Mesothelial cell of epicardium (in vitro differentiated cells): ENCODE data around the gene EWSR1. TPM values are rescaled to one million over a fixed set of nuclear protein-coding genes. Genes with fewer than 3 reads are reported as not detected.

Experiments used
- DNase-seq, 2 experiments: peaks; one replicate each; pipeline ENCODE4 v3.0.0; 2021; ENCODE audit warnings: low spot score in 2 of 2; ENCODE audit not compliant: unreplicated experiment in 2 of 2
- H3K27ac Mint-ChIP-seq: 2 replicates; pipeline ENCODE4 v1.8.0; 2021; ENCODE audit warnings: mixed read lengths
- H3K27me3 Mint-ChIP-seq: 2 replicates; pipeline ENCODE4 v1.8.0; 2021; ENCODE audit warnings: low read depth, mixed read lengths
- H3K36me3 Mint-ChIP-seq: 2 replicates; pipeline ENCODE4 v1.8.0; 2021; ENCODE audit warnings: mixed read lengths
- H3K4me1 Mint-ChIP-seq: 2 replicates; pipeline ENCODE4 v1.8.0; 2021; ENCODE audit warnings: mixed read lengths
- H3K4me3 Mint-ChIP-seq: 2 replicates; pipeline ENCODE4 v1.8.0; 2021; ENCODE audit warnings: mild to moderate bottlenecking, moderate library complexity, mixed read lengths
- H3K9me3 Mint-ChIP-seq: 2 replicates; pipeline ENCODE4 v1.8.0; 2021; ENCODE audit warnings: mixed read lengths
- CTCF ChIP-seq: fragments of 200-600 bp; sonication (generic); IDR thresholded peaks from one replicate; pipeline ENCODE4 v1.5.0; 2021; ENCODE audit warnings: antibody characterized with exemption; ENCODE audit not compliant: unreplicated experiment
- total RNA-seq: library from RNA; stranded (reverse); gene quantifications from 3 replicates; pipeline ENCODE4 v1.2.1, GENCODE V29; 2021

EWSR1 gene
- total RNA-seq, 1 donor from 2014 or later = 381 TPM

GRCh38 chr22:29314537-29315285 is 46.6 kb downstream of the EWSR1 start:
- Mint-ChIP-seq H3K27me3 (peaks cover 46% of the 10 kb centered on the region), H3K4me3 (peak overlapping the region; percentile 60), H3K4me1 (peaks cover 13% of the 10 kb centered on the region), H3K27ac (no peak overlapping the region), H3K36me3 (peaks cover 3% of the 10 kb centered on the region), H3K9me3 (no peaks in the 10 kb centered on the region)
- no peak for TF ChIP-seq CTCF
- DNase-seq = no peak

- peaks cover 13% of the 10 kb centered on the region for H3K4me1 Mint-ChIP-seq
- H3K4me3 Mint-ChIP-seq = peak within 1 kb of the TSS; percentile 60
- H3K27ac Mint-ChIP-seq = no peak within 1 kb of the TSS
- DNase-seq = no peak
- no peaks in the 10 kb centered on the region for H3K9me3 Mint-ChIP-seq
- no peak for TF ChIP-seq CTCF
- H3K27me3 Mint-ChIP-seq = peaks cover 46% of the 10 kb centered on the region
- peaks cover 3% of the 10 kb centered on the region for H3K36me3 Mint-ChIP-seq
Observed at GRCh38 chr22:29315286-29316140, 47.4 kb downstream of the EWSR1 start, which contains the start of gene RASL10A. Gene RASL10A (minus strand): TSS chr22:29315697. CDS start chr22:29315246, 451 bp downstream.

GRCh38 chr22:29316141-29316828 is 48.2 kb downstream of the EWSR1 start:
- H3K27me3 Mint-ChIP-seq = peaks cover 46% of the 10 kb centered on the region
- peaks cover 3% of the 10 kb centered on the region for H3K36me3 Mint-ChIP-seq
- no peak for TF ChIP-seq CTCF

GRCh38 chr22:29317827-29318454 is 49.9 kb downstream of the EWSR1 start:
- DNase-seq = no peak
- H3K4me1 Mint-ChIP-seq = peaks cover 11% of the 10 kb centered on the region
- no peak overlapping the region for H3K27ac Mint-ChIP-seq
- TF ChIP-seq CTCF = no peak
- no peaks in the 10 kb centered on the region for H3K9me3 Mint-ChIP-seq
- no peak overlapping the region for H3K4me3 Mint-ChIP-seq
- peaks cover 39% of the 10 kb centered on the region for H3K27me3 Mint-ChIP-seq
- no peaks in the 10 kb centered on the region for H3K36me3 Mint-ChIP-seq

More at GRCh38 chr22:29316141-29316828, 48.2 kb downstream of the EWSR1 start:
- peak overlapping the region; percentile 53 for H3K4me3 Mint-ChIP-seq
- H3K27ac Mint-ChIP-seq = no peak overlapping the region
- no peak for DNase-seq
- H3K4me1 Mint-ChIP-seq = peaks cover 11% of the 10 kb centered on the region
- H3K9me3 Mint-ChIP-seq = no peaks in the 10 kb centered on the region

GRCh38 chr22:29319072-29319471 is 51.0 kb downstream of the EWSR1 start:
- DNase-seq = no peak
- peaks cover 9% of the 10 kb centered on the region for H3K4me1 Mint-ChIP-seq
- H3K9me3 Mint-ChIP-seq = no peaks in the 10 kb centered on the region
- no peak overlapping the region for H3K27ac Mint-ChIP-seq
- H3K27me3 Mint-ChIP-seq = peaks cover 28% of the 10 kb centered on the region
- TF ChIP-seq CTCF = no peak
- H3K36me3 Mint-ChIP-seq = no peaks in the 10 kb centered on the region
- H3K4me3 Mint-ChIP-seq = no peak overlapping the region
